ENCODE results near the gene RANBP1. TPM values are rescaled to one million over a fixed set of nuclear protein-coding genes. Genes with fewer than 3 reads are reported as not detected.

RANBP1 gene
- total RNA-seq, 1 donor from 2014 or later = 133 TPM

DNA sequence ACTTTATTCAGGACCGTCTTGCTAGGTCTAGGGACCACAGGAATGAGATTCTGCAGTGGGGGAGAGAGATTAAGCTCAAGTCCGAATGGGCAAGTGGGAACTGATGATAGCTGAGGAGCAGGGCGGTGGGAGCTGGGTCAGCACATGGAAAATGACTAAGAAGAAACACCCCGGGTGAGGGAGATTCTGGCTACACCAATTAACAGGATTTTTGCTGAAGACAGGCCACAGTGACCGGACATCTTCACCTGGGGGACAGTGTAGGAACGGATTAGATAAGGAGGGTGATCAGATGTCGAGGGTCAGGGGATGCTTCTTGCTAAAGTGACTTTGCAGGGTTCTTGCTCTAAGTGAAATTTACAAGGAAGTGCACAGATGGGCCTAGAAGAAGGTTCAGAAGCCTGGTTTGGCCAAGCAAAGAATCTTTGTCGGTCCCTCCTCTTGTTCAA lies 44.4 kb upstream of the RANBP1 start:
- no peaks in the 10 kb centered on the region for H3K4me1 Mint-ChIP-seq
- CTCF ChIA-PET = no interaction called here
- DNase-seq (no peak), ATAC-seq (ENCODE audit: low read depth) (no peak)
- POLR2A ChIA-PET = no interaction called here
- H3K9me3 Mint-ChIP-seq = no peaks in the 10 kb centered on the region
- H3K27ac Mint-ChIP-seq = no peak overlapping the region
- TF ChIP-seq, protein P1, sequence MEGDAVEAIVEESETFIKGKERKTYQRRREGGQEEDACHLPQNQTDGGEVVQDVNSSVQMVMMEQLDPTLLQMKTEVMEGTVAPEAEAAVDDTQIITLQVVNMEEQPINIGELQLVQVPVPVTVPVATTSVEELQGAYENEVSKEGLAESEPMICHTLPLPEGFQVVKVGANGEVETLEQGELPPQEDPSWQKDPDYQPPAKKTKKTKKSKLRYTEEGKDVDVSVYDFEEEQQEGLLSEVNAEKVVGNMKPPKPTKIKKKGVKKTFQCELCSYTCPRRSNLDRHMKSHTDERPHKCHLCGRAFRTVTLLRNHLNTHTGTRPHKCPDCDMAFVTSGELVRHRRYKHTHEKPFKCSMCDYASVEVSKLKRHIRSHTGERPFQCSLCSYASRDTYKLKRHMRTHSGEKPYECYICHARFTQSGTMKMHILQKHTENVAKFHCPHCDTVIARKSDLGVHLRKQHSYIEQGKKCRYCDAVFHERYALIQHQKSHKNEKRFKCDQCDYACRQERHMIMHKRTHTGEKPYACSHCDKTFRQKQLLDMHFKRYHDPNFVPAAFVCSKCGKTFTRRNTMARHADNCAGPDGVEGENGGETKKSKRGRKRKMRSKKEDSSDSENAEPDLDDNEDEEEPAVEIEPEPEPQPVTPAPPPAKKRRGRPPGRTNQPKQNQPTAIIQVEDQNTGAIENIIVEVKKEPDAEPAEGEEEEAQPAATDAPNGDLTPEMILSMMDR (IDR thresholded peaks at IDR 0.05) = no peak
- intact Hi-C loops (cut with micrococcal nuclease) = no loop called here
- no peaks in the 10 kb centered on the region for H3K27me3 Mint-ChIP-seq
- H3K4me3 Mint-ChIP-seq = no peak overlapping the region
- H3K36me3 Mint-ChIP-seq (ENCODE audit: low read depth) = no peaks in the 10 kb centered on the region

DNA sequence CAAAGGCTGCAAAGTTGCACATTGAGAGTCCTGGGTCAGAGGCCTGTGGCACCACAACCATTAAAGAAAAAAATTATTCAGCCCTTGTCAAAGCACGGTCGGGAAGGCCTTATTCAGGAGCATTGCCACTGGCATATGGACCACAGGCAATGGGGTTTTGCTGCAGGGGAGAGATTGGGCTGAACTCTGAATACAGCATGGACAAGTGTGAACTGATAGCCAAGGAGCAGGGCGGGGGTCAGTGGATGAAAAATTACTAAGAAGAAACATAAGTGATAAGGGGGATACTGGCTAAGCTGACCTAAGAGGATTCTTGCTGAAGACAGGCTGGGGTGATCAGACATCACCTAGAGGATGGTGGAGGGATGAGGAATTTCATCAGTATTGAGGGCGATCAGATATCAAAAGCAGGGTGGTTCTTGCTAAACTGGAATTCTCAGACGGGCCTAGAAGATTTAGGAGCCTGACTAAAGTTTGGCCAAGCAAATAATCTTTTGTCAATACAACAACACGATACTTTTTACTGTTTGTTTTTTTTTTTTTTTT lies 39.2 kb upstream of the RANBP1 start:
- Mint-ChIP-seq H3K27ac (no peak overlapping the region), H3K4me3 (no peak overlapping the region), H3K27me3 (no peaks in the 10 kb centered on the region), H3K9me3 (no peaks in the 10 kb centered on the region), H3K4me1 (peaks cover 14% of the 10 kb centered on the region), H3K36me3 (ENCODE audit: low read depth) (no peaks in the 10 kb centered on the region)
- TF ChIP-seq, protein P1 (IDR thresholded peaks at IDR 0.05) = no peak
- ATAC-seq (ENCODE audit: low read depth) (no peak), DNase-seq (no peak)
- intact Hi-C loops (cut with micrococcal nuclease) = no loop called here
- ChIA-PET CTCF (no interaction called here), POLR2A (no interaction called here)

DNA sequence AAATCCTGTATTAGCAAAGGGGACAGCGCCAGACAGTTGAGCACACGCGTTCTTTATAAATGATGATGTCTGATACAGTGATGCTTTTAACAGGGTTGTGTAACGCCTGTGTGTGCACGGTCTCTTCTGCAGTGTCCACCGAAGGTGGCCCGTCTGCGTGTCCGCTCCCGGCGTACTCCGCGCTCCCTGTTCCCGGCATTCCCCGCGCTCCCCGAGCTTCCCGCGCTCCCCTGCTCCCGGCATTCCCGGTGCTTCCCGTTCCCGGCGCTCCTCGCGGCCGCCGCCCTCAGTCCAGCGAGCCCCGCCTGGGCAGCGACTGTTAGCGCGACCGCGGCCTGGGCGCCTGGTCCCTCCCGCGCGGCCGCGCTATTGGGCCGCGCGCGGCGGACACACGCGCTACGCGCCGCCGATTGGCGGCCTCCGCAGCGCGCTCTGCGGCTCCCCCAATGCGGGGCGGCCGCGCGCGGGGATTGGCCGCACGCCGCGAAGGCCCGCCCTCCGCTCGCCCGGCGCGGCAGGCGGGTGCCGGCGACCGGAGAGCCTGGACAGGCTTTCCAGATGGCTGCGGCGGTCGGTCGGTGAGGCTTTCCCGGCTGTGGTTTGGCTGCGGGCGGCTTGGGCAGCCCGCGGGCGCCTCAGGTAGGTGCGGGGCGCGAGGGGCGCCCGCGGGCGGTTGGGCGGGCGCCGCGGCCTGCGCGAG lies 36.0 kb upstream of the RANBP1 start, which contains the start of gene DGCR8:
DGCR8 (plus strand) TSS at position 497 of the 700 bp plus-strand sequence. CDS start 5,723 bp downstream, outside the sequence.
- CTCF ChIA-PET = no interaction called here
- TF ChIP-seq, protein P1 (IDR thresholded peaks at IDR 0.05) = no peak
- intact Hi-C loops (cut with micrococcal nuclease) = loop anchor here (1.0 to 2.0 kb wide), 3 partner anchors 37 to 59 kb away; partner anchors contain the start of genes TANGO2, TRMT2A and ZDHHC8

DNA sequence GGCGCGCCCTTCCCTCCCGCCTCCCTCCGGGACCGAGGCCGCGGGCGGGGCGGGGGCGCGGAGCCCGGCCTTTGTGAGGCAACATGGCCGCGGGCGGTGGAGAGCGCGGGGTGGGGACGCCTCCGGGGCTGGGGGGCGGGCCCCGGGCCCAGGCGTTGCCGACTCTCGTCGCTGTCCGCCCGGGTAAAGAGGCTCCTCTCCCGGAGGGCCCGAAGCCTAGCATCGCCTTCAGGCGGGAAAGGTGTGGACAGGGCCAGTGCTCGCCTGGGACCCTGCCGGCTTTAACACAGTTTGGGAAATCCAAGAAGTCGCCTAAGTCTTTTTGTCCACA lies 35.5 kb upstream of the RANBP1 start:
- Mint-ChIP-seq H3K4me3 (peak overlapping the region; percentile 83), H3K4me1 (peaks cover 32% of the 10 kb centered on the region), H3K36me3 (ENCODE audit: low read depth) (peaks cover 1% of the 10 kb centered on the region), H3K27me3 (no peaks in the 10 kb centered on the region), H3K9me3 (no peaks in the 10 kb centered on the region), H3K27ac (peak overlapping the region; percentile 66)
- intact Hi-C loops (cut with micrococcal nuclease) = loop anchor here (1.0 to 2.0 kb wide), 3 partner anchors 37 to 60 kb away; partner anchors contain the start of genes TANGO2, TRMT2A and ZDHHC8
- TF ChIP-seq, protein P1 (IDR thresholded peaks at IDR 0.05) = no peak
- POLR2A ChIA-PET = no interaction called here
- DNase-seq (peak; percentile 77), ATAC-seq (ENCODE audit: low read depth) (peak; percentile 71)
- CTCF ChIA-PET = no interaction called here

More for the DNA sequence above, 36.0 kb upstream of the RANBP1 start, which contains the start of gene DGCR8:
- Mint-ChIP-seq H3K4me1 (peaks cover 32% of the 10 kb centered on the region), H3K27ac (peak within 1 kb of the TSS; percentile 80), H3K27me3 (no peaks in the 10 kb centered on the region), H3K36me3 (ENCODE audit: low read depth) (no peaks in the 10 kb centered on the region), H3K9me3 (no peaks in the 10 kb centered on the region), H3K4me3 (peak within 1 kb of the TSS; percentile 90)
- ATAC-seq (ENCODE audit: low read depth) (peak; percentile 97), DNase-seq (peak; percentile 83)
- POLR2A ChIA-PET = no interaction called here
